Stomach smooth muscle (tissue), 2 donors: ENCODE measurements around the gene JAK3.
"Not testable (repeated sequence)": the region's sequence is repeated elsewhere in the genome, so short reads cannot be mapped to it uniquely, and the experiment has no call there.

Experiments used
- H3K27ac ChIP-seq: one replicate; pipeline ENCODE4 v1.7.0; 2013; ENCODE audit warnings: mild to moderate bottlenecking, low read length, inconsistent platforms
- H3K27me3 ChIP-seq, 2 donors: one replicate each; pipeline ENCODE4 v1.7.0; 2013; ENCODE audit warnings: low read length in 2 of 2; ENCODE audit not compliant: insufficient read depth in 2 of 2, control insufficient read depth in 1 of 2
- H3K36me3 ChIP-seq, 2 donors: one replicate each; pipeline ENCODE4 v1.7.0; 2013; ENCODE audit warnings: low read length in 2 of 2; ENCODE audit not compliant: control insufficient read depth in 2 of 2, insufficient read depth in 2 of 2
- H3K4me1 ChIP-seq: one replicate; pipeline ENCODE4 v1.7.0; 2013; ENCODE audit warnings: low read length; ENCODE audit not compliant: control insufficient read depth, insufficient read depth
- H3K4me3 ChIP-seq, 2 donors: one replicate each; pipeline ENCODE4 v1.7.0; 2013; ENCODE audit warnings: low read length in 2 of 2
- H3K9ac ChIP-seq, 2 donors: one replicate each; pipeline ENCODE4 v1.7.0; 2013; ENCODE audit warnings: low read length in 2 of 2, mild to moderate bottlenecking in 1 of 2
- H3K9me3 ChIP-seq, 2 donors: one replicate each; pipeline ENCODE4 v1.7.0; 2013; ENCODE audit warnings: low read length in 2 of 2; ENCODE audit not compliant: control insufficient read depth in 2 of 2
- donor health status: healthy.
- donor health status: Pancreatic carcinoma.

Gene JAK3

DNA sequence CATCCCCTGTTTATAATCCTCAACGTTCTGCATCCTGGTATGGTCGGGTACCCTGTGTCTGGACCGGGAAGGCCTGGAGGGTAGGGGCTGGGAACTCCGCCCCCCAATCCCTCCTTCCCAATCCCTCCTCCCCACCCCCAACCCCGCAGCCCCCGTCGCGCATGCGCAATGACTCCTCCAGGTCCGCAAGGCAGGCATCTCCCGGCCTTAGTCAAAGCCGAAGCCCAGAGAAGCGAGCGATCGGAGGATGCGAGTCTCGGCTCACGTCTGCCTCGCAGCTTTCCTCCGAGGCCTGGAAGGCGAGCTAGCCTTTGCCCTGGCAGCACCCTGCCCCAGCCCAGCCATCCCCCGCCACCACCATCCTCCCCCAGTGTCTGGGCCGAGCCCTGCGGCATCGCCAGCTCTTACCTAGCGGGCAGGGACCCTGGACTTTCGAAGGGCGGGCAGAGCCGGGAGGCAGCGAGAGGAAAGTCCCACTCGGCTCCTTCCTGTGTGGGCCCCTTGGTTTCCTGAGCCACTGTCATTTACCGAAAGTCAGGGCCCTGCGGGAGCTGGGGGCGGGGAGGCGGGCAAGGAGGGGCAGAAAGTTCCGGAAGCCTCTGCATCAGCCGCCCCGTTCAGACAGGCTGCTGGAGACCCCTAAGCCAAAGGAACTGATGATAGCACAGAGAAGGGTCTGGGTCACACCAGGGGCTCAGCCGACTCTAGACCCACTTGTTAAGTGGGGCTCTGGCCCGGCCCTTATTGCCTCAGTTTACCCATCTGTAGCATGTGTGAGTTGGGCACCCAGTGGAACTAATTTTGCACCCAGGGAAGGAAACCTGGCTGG lies at the start of gene JAK3:
Gene JAK3, minus strand, starts transcription at position 445 of the 829 bp plus-strand sequence. CDS start 3,565 bp downstream, outside the sequence.
- Histone ChIP-seq H3K9me3 (no peaks in the 10 kb centered on the region), H3K9ac (peak within 1 kb of the TSS in 1 of 2 donors; percentile 51), H3K4me3 (peak within 1 kb of the TSS in 1 of 2 donors; percentile 35), H3K36me3 (no peaks in the 10 kb centered on the region), H3K4me1 (no peaks in the 10 kb centered on the region), H3K27ac (peak within 1 kb of the TSS; percentile 31), H3K27me3 (peaks cover 10 to 13% of the 10 kb centered on the region in 2 donors)

DNA sequence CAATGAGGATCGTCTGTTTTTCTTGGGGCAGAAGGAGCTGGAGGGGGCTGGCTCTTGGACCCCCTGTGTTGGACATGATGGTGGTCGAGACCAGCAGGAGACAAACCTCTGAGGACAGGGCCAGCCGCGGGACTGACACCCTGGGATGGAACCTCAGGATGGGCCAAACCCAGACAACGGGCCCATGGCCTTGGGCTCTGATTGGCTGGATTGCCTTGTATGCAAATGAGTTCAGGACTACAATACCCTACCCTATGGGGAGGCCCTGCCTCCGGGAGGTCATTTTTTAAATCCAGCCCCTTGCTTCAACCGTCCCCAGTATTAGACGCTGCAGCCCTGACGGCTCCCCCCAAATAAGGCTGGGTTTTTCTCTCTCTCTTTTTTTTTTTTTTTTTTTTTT lies 46.0 kb upstream of the JAK3 start:
- Histone ChIP-seq H3K4me1 (no peaks in the 10 kb centered on the region), H3K27me3 (peaks cover 0 to 19% of the 10 kb centered on the region in 2 donors), H3K9me3 (no peaks in the 10 kb centered on the region), H3K27ac (no peak overlapping the region), H3K9ac (no peak overlapping the region), H3K4me3 (no peak overlapping the region), H3K36me3 (no peaks in the 10 kb centered on the region)

DNA sequence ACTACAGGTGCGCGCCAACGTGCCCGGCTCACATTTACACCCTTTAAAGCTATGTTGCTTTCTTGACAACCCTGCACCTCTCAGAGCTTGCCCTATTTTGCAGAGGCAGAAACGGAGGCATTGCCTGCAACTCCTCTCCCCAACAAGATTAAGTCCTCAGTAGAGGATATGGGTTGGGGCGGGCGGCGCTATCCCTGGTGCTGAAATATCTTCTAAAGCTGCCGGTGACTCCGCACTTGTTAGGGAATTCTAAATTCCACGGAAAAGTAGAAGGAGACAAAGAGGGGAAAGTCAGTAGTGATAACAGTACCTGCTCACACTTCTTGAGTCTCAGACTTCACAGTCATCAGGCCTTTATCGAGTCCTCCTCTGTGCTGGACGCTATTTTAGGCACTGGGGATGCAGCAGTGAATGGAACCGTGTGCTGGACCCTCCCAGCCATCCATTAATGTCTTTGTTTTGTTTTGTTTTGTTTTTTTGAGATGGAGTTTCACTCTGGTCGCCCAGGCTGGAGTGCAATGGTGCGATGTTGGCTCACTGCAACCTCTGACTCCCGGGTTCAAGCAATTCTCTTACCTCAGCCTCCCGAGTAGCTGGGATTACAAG lies 41.9 kb upstream of the JAK3 start:
- Histone ChIP-seq H3K27ac (no peak overlapping the region), H3K9ac (no peak overlapping the region)

DNA sequence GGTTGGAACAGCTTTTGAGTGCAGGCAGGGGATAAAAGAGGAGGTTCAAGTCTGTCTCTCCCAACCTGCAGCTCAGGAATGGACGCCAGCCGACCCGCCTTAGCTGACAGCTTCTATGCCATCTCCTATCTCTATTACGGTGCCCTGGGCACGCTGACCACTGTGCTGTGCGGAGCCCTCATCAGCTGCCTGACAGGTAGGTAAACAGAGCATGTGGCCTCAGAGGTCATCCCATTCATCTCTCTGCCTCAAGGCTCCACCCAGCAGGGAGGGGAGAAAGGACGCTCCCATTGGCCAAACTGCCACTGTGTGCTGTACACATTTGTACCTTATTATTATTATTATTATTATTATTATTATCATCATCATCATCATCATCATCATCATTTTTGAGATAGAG lies 40.5 kb upstream of the JAK3 start:
- no peak overlapping the region for H3K27ac ChIP-seq
- H3K9me3 ChIP-seq = no peaks in the 10 kb centered on the region
- H3K4me1 ChIP-seq = no peaks in the 10 kb centered on the region
- H3K36me3 ChIP-seq = no peaks in the 10 kb centered on the region
- peaks cover 5 to 9% of the 10 kb centered on the region in 2 donors for H3K27me3 ChIP-seq
- H3K4me3 ChIP-seq = no peak overlapping the region
- H3K9ac ChIP-seq = no peak overlapping the region

More for the DNA sequence above, 41.9 kb upstream of the JAK3 start:
- Histone ChIP-seq H3K27me3 (peaks cover 5 to 13% of the 10 kb centered on the region in 2 donors), H3K9me3 (no peaks in the 10 kb centered on the region), H3K4me3 (no peak overlapping the region), H3K36me3 (no peaks in the 10 kb centered on the region), H3K4me1 (no peaks in the 10 kb centered on the region)

- not testable (repeated sequence) for H3K36me3 ChIP-seq, H3K27ac ChIP-seq, H3K9me3 ChIP-seq, H3K27me3 ChIP-seq, H3K9ac ChIP-seq, H3K4me1 ChIP-seq, H3K4me3 ChIP-seq
Observed at GRCh38 chr19:17887221-17887620, 39.4 kb upstream of the JAK3 start.

GRCh38 chr19:17886515-17886914 lies 38.7 kb upstream of the JAK3 start:
- Histone ChIP-seq H3K27me3 (peaks cover 7 to 9% of the 10 kb centered on the region in 2 donors), H3K9ac (no peak overlapping the region), H3K9me3 (no peaks in the 10 kb centered on the region), H3K4me1 (no peaks in the 10 kb centered on the region), H3K4me3 (no peak overlapping the region), H3K36me3 (no peaks in the 10 kb centered on the region), H3K27ac (no peak overlapping the region)

- H3K9ac ChIP-seq = no peak overlapping the region
- no peaks in the 10 kb centered on the region for H3K4me1 ChIP-seq
- no peak overlapping the region for H3K4me3 ChIP-seq
- H3K27me3 ChIP-seq = peaks cover 0 to 7% of the 10 kb centered on the region in 2 donors
- no peak overlapping the region for H3K27ac ChIP-seq
- H3K36me3 ChIP-seq = no peaks in the 10 kb centered on the region
- H3K9me3 ChIP-seq = no peaks in the 10 kb centered on the region
Observed at GRCh38 chr19:17883627-17884410, 36.0 kb upstream of the JAK3 start.

- no peaks in the 10 kb centered on the region for H3K4me1 ChIP-seq
- peaks cover 2 to 4% of the 10 kb centered on the region in 2 donors for H3K27me3 ChIP-seq
- no peaks in the 10 kb centered on the region for H3K36me3 ChIP-seq
- H3K27ac ChIP-seq = no peak overlapping the region
- H3K9me3 ChIP-seq = no peaks in the 10 kb centered on the region
- H3K9ac ChIP-seq = no peak overlapping the region
- H3K4me3 ChIP-seq = no peak overlapping the region
Observed at GRCh38 chr19:17881701-17882100, 33.9 kb upstream of the JAK3 start.

DNA sequence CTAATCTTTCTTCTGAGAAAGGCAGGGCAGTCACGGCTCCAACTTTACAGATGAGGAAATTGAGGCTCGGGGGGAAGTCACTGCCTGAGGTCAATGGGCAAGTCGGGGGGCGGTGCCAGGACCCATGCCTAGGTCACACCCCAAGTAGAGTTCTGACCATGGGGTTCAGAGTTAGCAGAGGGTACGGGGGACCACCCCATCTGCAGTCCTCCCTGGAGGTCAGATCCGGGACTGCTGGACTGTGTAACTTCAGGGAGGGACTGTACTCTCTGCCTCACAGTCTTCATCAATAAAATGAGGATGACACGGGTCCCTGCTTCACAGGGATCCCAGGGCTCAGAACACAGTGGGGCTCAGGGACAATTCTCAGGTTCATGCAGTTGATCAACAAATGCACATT lies 31.7 kb upstream of the JAK3 start:
- no peak overlapping the region for H3K4me3 ChIP-seq
- peaks cover 9 to 12% of the 10 kb centered on the region in 2 donors for H3K27me3 ChIP-seq
- H3K9ac ChIP-seq = no peak overlapping the region
- H3K9me3 ChIP-seq = no peaks in the 10 kb centered on the region
- no peaks in the 10 kb centered on the region for H3K36me3 ChIP-seq
- H3K27ac ChIP-seq = no peak overlapping the region
- no peaks in the 10 kb centered on the region for H3K4me1 ChIP-seq

DNA sequence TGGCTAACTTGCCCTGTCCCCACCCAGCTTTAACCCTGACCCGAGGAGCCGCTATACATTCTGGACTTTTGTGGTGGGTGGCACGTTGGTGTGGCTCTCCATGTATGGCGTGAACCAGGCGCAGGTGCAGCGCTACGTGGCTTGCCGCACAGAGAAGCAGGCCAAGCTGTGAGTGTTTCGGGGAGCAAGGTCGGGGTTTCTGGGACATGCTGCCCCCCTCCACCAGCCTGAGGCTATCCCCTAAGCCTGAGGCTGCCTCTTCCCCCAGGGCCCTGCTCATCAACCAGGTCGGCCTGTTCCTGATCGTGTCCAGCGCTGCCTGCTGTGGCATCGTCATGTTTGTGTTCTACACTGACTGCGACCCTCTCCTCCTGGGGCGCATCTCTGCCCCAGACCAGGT lies 29.9 kb upstream of the JAK3 start:
- Histone ChIP-seq H3K27ac (no peak overlapping the region), H3K27me3 (peaks cover 19 to 25% of the 10 kb centered on the region in 2 donors), H3K4me3 (no peak overlapping the region), H3K4me1 (peaks cover 4% of the 10 kb centered on the region), H3K9ac (no peak overlapping the region), H3K36me3 (no peaks in the 10 kb centered on the region), H3K9me3 (no peaks in the 10 kb centered on the region)
